H1 (cell line): ENCODE data around the gene LGALS1. TPM values are rescaled to one million over a fixed set of nuclear protein-coding genes. Genes with fewer than 3 reads are reported as not detected.

Experiments
- polyA plus RNA-seq, 7 experiments: library from polyadenylated mRNA; depleted of rRNA in 3 of 7; stranded (reverse) in 5 of 7; unstranded in 2 of 7; fragments of >200 nt in 5 of 7; fragments of 200-250 nt in 2 of 7; gene quantifications; 1 replicate in 5 of 7; 2 replicates in 1 of 7; 4 replicates in 1 of 7; pipeline versions ENCODE4 v1.2.1 to v1.2.3, GENCODE V29; 2011 to 2013; ENCODE audit warnings: missing spikeins in 2 of 7, mixed read lengths in 2 of 7
- total RNA-seq: library from RNA; stranded (reverse); fragmentation: NEBNext Ultra II Directional; extraction: Animal tissue kit (Norgen Biotek cat#: 25700); gene quantifications from 2 replicates; pipeline ENCODE4 v1.2.1, GENCODE V29; 2021
- TF ChIP-seq, protein P1 (sequence below): IDR thresholded peaks from 2 replicates; pipeline ENCODE4 v1.6.1; 2012; ENCODE audit warnings: inconsistent platforms

Gene LGALS1
- total and polyA plus RNA-seq, 2 of the 8 experiments (the other 6 are each of a cell fraction or from before 2014, with no cell fraction given) = 12.0 to 92.4 TPM

DNA sequence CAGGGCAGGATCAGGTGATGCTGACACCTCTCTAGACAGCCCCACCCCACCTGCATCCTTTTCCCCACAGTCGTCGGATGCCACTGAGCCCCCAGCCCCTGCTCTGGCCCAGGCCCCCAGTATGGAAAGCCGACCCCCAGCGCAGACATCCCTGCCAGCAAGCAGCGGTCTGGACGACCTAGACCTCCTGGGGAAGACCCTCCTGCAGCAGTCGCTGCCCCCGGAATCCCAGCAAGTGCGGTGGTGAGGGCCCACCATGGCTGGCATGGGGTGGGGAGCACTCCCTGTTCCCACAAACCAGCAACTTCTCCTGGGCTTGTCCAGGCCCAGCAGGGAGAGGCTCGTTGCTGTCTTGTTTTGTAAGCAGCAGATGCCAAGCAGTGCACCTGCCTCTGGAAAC is 45.5 kb upstream of the LGALS1 start (continued):
- TF ChIP-seq, protein P1, sequence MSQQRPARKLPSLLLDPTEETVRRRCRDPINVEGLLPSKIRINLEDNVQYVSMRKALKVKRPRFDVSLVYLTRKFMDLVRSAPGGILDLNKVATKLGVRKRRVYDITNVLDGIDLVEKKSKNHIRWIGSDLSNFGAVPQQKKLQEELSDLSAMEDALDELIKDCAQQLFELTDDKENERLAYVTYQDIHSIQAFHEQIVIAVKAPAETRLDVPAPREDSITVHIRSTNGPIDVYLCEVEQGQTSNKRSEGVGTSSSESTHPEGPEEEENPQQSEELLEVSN = no peak
